ENCODE measurements around the gene STAMBPL1.

DNA sequence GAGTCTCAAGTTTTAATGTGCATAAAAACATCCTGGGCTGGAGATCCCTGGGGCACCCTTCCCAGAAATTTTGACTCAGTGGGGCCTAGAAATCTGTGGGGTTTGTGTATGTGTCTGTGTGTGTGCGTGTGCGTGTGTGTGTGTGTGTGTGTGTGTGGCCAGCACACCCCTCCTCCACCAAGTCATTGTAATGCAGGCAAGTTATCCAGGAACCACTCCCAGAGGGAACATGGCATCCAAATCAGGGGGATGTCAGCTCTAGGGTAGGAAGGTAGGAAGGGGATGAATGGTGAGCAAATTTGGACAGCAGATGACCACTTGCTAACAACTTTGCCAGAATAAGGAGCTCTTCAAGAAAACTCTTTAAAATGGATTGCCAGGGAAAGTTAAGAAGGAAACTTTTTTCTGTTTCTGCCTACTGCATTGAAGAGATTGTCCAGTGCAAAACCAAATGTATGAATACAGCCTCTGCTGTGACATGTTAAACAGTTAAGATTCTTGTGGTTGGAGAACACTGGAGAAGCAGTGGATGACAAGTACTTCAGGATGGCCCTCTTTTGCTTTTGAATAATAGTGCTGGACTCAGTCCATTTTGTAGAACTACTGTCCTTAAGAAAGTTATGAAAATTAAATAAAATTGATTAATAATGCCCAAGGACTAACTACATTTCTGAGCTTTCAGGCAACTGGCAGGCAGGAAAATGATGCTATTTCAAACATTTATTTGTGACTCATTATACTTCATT lies 12.3 kb downstream of the STAMBPL1 start:
- TF ChIP-seq, protein P1, sequence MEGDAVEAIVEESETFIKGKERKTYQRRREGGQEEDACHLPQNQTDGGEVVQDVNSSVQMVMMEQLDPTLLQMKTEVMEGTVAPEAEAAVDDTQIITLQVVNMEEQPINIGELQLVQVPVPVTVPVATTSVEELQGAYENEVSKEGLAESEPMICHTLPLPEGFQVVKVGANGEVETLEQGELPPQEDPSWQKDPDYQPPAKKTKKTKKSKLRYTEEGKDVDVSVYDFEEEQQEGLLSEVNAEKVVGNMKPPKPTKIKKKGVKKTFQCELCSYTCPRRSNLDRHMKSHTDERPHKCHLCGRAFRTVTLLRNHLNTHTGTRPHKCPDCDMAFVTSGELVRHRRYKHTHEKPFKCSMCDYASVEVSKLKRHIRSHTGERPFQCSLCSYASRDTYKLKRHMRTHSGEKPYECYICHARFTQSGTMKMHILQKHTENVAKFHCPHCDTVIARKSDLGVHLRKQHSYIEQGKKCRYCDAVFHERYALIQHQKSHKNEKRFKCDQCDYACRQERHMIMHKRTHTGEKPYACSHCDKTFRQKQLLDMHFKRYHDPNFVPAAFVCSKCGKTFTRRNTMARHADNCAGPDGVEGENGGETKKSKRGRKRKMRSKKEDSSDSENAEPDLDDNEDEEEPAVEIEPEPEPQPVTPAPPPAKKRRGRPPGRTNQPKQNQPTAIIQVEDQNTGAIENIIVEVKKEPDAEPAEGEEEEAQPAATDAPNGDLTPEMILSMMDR (conservative IDR thresholded peaks at IDR 0.05; ENCODE audit: low read length) = no peak
- TF ChIP-seq EZH2phosphoT487 (IDR thresholded peaks at IDR 0.05; ENCODE audit: borderline replicate concordance) = no peak
